ENCODE measurements around the gene XDH.

GRCh38 chr2:31349684-31350083, 64.9 kb downstream of the XDH start:
- TF ChIP-seq CTCF (optimal IDR thresholded peaks at IDR 0.05 in 1 of 3, IDR thresholded peaks at IDR 0.05 in 1 of 3, conservative IDR thresholded peaks at IDR 0.05 in 1 of 3; ENCODE audit: extremely low read depth in 1 of 3, insufficient read depth in 2 of 3, low read length in 3 of 3) (no peak), EZH2 (IDR thresholded peaks at IDR 0.05; ENCODE audit: low read length) (no peak)
